Gastroesophageal sphincter (tissue), 3 donors: ENCODE results near the gene IQSEC1.

ENCODE experiments used
- EP300 ChIP-seq: sonication (generic); formaldehyde crosslinking; IDR thresholded peaks from one replicate; pipeline ENCODE4 v1.6.1; 2017; ENCODE audit warnings: antibody characterized with exemption, mild to moderate bottlenecking
- POLR2AphosphoS5 ChIP-seq: sonication (generic); formaldehyde crosslinking; IDR thresholded peaks from one replicate; pipeline ENCODE4 v1.6.1; 2017; ENCODE audit warnings: antibody characterized with exemption
- TF ChIP-seq, protein P1 (sequence below), 4 experiments: fragments of 200-600 bp in 2 of 4; fragments of 450-650 bp in 2 of 4; sonication (generic) in 1 of 4; IDR thresholded peaks; one replicate each; pipeline ENCODE4 v1.5.1; 2017 to 2019; ENCODE audit warnings: antibody characterized with exemption in 4 of 4, mild to moderate bottlenecking in 2 of 4, moderate library complexity in 2 of 4

DNA sequence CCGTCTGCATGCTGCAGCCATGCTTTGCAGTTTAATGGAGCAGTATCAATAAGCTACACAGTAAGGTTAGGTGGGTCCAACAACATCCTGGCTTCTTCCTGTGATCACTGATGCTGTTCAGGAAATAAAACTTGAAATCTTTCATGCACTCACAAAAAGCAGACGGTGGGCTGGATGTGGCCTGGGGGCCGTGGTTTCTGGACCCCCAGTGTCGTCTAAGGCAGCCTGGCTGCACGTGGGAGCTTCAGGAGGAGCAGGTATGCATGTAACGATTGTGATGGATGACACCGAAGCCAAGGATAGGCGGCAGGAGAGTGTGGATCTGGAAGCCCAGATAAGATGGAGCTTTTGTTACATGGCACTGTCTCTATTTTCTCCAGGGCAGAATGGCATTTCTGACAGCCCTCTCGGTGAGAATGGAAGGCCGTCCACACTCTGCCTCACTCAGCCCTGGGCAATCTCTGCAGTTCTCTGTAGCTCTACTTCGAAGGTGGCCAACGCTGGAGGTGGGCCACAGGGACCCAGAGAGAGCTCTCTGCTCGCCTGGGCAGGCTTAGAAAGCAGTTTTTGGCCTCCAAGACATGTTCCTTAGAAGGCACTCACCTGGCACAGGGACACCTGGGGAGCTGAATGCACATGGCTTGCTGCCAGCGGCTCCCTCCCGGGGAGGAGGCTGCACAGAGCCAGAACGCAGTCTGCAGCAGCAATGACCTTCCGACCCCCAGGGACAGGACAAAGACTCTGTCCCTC lies 46.4 kb upstream of the IQSEC1 start:
- no peak for TF ChIP-seq POLR2AphosphoS5
- TF ChIP-seq, protein P1, sequence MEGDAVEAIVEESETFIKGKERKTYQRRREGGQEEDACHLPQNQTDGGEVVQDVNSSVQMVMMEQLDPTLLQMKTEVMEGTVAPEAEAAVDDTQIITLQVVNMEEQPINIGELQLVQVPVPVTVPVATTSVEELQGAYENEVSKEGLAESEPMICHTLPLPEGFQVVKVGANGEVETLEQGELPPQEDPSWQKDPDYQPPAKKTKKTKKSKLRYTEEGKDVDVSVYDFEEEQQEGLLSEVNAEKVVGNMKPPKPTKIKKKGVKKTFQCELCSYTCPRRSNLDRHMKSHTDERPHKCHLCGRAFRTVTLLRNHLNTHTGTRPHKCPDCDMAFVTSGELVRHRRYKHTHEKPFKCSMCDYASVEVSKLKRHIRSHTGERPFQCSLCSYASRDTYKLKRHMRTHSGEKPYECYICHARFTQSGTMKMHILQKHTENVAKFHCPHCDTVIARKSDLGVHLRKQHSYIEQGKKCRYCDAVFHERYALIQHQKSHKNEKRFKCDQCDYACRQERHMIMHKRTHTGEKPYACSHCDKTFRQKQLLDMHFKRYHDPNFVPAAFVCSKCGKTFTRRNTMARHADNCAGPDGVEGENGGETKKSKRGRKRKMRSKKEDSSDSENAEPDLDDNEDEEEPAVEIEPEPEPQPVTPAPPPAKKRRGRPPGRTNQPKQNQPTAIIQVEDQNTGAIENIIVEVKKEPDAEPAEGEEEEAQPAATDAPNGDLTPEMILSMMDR (IDR thresholded peaks at IDR 0.05): no peak
- no peak for TF ChIP-seq EP300
